Upper lobe of right lung (tissue), 1 donor: ENCODE data around the gene PRKG1. TPM values are rescaled to one million over a fixed set of nuclear protein-coding genes. Genes with fewer than 3 reads are reported as not detected.

ENCODE experiments used
- ATAC-seq: fragments of 200-7000 bp; cut with Tn5 transposase; one replicate; pipeline ENCODE4 v1.9.1; 2020; ENCODE audit warnings: mild to moderate bottlenecking, moderate library complexity
- DNase-seq: peaks from one replicate; pipeline ENCODE4 v3.0.0-alpha.2; 2020
- H3K27ac ChIP-seq: fragments of 200-600 bp; one replicate; pipeline ENCODE4 v1.8.0; 2022
- H3K27me3 ChIP-seq: fragments of 200-600 bp; one replicate; pipeline ENCODE4 v1.8.0; 2022; ENCODE audit warnings: mild to moderate bottlenecking
- H3K36me3 ChIP-seq: fragments of 200-600 bp; one replicate; pipeline ENCODE4 v1.8.0; 2022
- H3K4me1 ChIP-seq: fragments of 200-600 bp; one replicate; pipeline ENCODE4 v1.8.0; 2022
- H3K4me3 ChIP-seq: fragments of 200-600 bp; one replicate; pipeline ENCODE4 v1.8.0; 2022; ENCODE audit warnings: mild to moderate bottlenecking
- H3K9me3 ChIP-seq: fragments of 200-600 bp; one replicate; pipeline ENCODE4 v1.8.0; 2022
- CTCF ChIP-seq: fragments of 200-600 bp; IDR thresholded peaks from one replicate; pipeline ENCODE4 v1.8.0; 2022; ENCODE audit warnings: antibody characterized with exemption
- intact Hi-C: fragments of 100-400 bp; cut with DNase I; formaldehyde crosslinking; loops from one replicate; pipeline ENCODE4 v1.11.0; 2022
- total RNA-seq: library from RNA; stranded (reverse); fragmentation: NEBNext Ultra II Directional; extraction: Animal tissue kit (Norgen Biotek cat#: 25700); gene quantifications from one replicate; pipeline ENCODE4 v1.2.1, GENCODE V29; 2021
- donor health status: DM: no; HTN: yes; CAD: no; lungs with severe emphysema.

Gene PRKG1
- total RNA-seq, 1 donor from 2014 or later: 30.0 TPM

- no peaks in the 10 kb centered on the region for H3K9me3 ChIP-seq
- no peak for ATAC-seq
- no peak for DNase-seq
- H3K36me3 ChIP-seq: no peaks in the 10 kb centered on the region
- no peak for TF ChIP-seq CTCF
- H3K27ac ChIP-seq: no peak overlapping the region
- peaks cover 7% of the 10 kb centered on the region for H3K4me1 ChIP-seq
- intact Hi-C loops: no loop called here
- no peaks in the 10 kb centered on the region for H3K27me3 ChIP-seq
- no peak overlapping the region for H3K4me3 ChIP-seq
Observed at GRCh38 chr10:51419196-51420093, 345.2 kb downstream of the PRKG1 start.

DNA sequence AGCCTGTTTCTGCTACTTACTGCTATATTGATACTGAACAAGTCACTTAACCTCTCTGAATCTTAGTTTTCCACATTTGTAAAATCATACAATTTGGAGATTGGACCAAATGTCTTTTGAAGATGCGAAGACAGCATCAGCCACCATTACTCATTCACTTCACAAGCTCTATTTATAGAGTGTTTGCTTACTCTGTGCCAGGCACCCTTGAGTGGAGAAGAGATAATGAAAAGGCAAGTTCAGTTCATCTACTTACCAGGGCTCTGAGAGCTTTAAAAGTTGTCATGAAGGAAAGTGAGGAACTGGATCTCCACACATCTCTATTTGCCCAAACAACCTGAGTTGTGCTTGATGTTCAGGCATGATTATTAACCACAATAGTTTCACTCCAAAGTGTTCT is 347.6 kb downstream of the PRKG1 start:
- Histone ChIP-seq H3K4me1 (peaks cover 7% of the 10 kb centered on the region), H3K4me3 (no peak overlapping the region), H3K27me3 (no peaks in the 10 kb centered on the region), H3K36me3 (no peaks in the 10 kb centered on the region), H3K27ac (no peak overlapping the region), H3K9me3 (no peaks in the 10 kb centered on the region)
- DNase-seq (no peak), ATAC-seq (no peak)
- TF ChIP-seq CTCF: no peak
- intact Hi-C loops: no loop called here

GRCh38 chr10:51422311-51423120 is 348.2 kb downstream of the PRKG1 start:
- Histone ChIP-seq H3K4me1 (peaks cover 7% of the 10 kb centered on the region), H3K9me3 (no peaks in the 10 kb centered on the region), H3K27ac (peak overlapping the region; percentile 12), H3K36me3 (no peaks in the 10 kb centered on the region), H3K4me3 (no peak overlapping the region), H3K27me3 (no peaks in the 10 kb centered on the region)
- peak; percentile 89 for ATAC-seq
- intact Hi-C loops: no loop called here
- DNase-seq: no peak
- peak; percentile 74 for TF ChIP-seq CTCF

DNA sequence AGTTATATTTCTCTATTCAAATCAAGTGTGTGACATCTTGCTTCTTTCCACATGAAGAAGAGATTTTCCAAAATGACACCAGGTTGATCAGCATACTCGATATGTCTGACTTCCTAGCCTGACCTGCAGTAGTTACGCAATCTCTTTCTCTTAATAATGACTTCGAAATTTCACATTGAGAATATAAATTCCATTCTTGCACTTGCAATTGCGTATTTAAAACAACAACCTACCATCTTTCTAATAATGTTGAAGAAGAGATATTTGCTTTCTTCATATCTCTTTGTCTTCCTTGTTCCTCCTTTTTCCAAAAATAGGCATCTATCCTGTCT is 348.8 kb downstream of the PRKG1 start:
- no peak for ATAC-seq
- no peak overlapping the region for H3K4me3 ChIP-seq

DNA sequence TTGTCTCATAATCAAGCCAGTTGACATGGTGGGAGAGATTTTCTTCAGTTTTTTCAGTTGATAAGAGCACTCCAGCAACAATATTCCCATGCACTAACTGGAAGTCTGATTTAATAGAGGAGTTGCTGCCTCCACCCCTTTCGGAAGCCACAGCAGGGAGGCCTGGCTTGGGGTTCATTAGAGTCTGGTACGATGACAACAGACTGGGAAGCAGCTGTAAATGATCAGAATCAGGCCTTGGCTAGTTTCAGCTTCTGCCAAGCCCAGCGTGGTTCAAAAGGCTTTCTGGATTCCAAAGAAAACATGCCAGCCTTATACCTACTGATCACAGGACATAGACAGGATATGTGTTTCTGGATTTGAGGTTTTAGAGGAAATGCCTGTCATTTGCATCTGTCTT is 351.1 kb downstream of the PRKG1 start:
- H3K27me3 ChIP-seq: no peaks in the 10 kb centered on the region
- no peak overlapping the region for H3K4me3 ChIP-seq
- no peaks in the 10 kb centered on the region for H3K9me3 ChIP-seq
- DNase-seq (no peak), ATAC-seq (no peak)
- intact Hi-C loops: no loop called here
- peaks cover 7% of the 10 kb centered on the region for H3K4me1 ChIP-seq
- no peaks in the 10 kb centered on the region for H3K36me3 ChIP-seq
- H3K27ac ChIP-seq: no peak overlapping the region
- no peak for TF ChIP-seq CTCF

More for the DNA sequence above, 348.8 kb downstream of the PRKG1 start:
- Histone ChIP-seq H3K36me3 (no peaks in the 10 kb centered on the region), H3K27ac (no peak overlapping the region), H3K4me1 (peaks cover 7% of the 10 kb centered on the region), H3K9me3 (no peaks in the 10 kb centered on the region), H3K27me3 (no peaks in the 10 kb centered on the region)
- no peak for TF ChIP-seq CTCF
- no peak for DNase-seq
- intact Hi-C loops: no loop called here
